GM18511 (cell line): ENCODE data around the gene CFAP410.

Source experiments
- ATAC-seq: cut with Tn5 transposase; IDR thresholded peaks from one replicate; pipeline ENCODE4 v1.9.1; 2021; ENCODE audit warnings: mild to moderate bottlenecking, moderate library complexity; ENCODE audit not compliant: unreplicated experiment

Gene CFAP410

GRCh38 chr21:44338971-44339910 lies at the start of gene CFAP410:
Gene CFAP410 (minus strand): TSS chr21:44339390. CDS start chr21:44339194, 196 bp downstream.
- ATAC-seq, result peak; percentile 90

- ATAC-seq, result no peak
These were observed 45.8 kb upstream of the CFAP410 start for GRCh38 chr21:44384968-44385367.

GRCh38 chr21:44383216-44383615 lies 44.0 kb upstream of the CFAP410 start:
- ATAC-seq, result no peak

- ATAC-seq, result no peak
These were observed 43.3 kb upstream of the CFAP410 start for GRCh38 chr21:44382536-44382935.

- ATAC-seq, result no peak
These were observed 42.7 kb upstream of the CFAP410 start for GRCh38 chr21:44381874-44382273.

- no peak for ATAC-seq
These were observed 41.7 kb upstream of the CFAP410 start for GRCh38 chr21:44380876-44381275.

GRCh38 chr21:44379991-44380865 lies 41.0 kb upstream of the CFAP410 start:
- no peak for ATAC-seq

GRCh38 chr21:44379515-44379848 lies 40.3 kb upstream of the CFAP410 start:
- ATAC-seq, result no peak

GRCh38 chr21:44378646-44379514 lies 39.7 kb upstream of the CFAP410 start:
- ATAC-seq, result no peak

GRCh38 chr21:44377922-44378645 lies 38.9 kb upstream of the CFAP410 start:
- ATAC-seq, result no peak

- no peak for ATAC-seq
These were observed 38.2 kb upstream of the CFAP410 start for GRCh38 chr21:44377201-44377921.

- ATAC-seq, result no peak
These were observed 37.4 kb upstream of the CFAP410 start for GRCh38 chr21:44376606-44377005.

GRCh38 chr21:44375761-44376241 lies 36.6 kb upstream of the CFAP410 start:
- ATAC-seq, result no peak

GRCh38 chr21:44375281-44375651 lies 36.1 kb upstream of the CFAP410 start:
- ATAC-seq, result no peak

GRCh38 chr21:44374601-44375280 lies 35.6 kb upstream of the CFAP410 start:
- no peak for ATAC-seq

- ATAC-seq, result no peak
These were observed 33.4 kb upstream of the CFAP410 start for GRCh38 chr21:44372616-44373015.

GRCh38 chr21:44371596-44371995 lies 32.4 kb upstream of the CFAP410 start:
- no peak for ATAC-seq

- ATAC-seq, result no peak
These were observed 31.7 kb upstream of the CFAP410 start for GRCh38 chr21:44370786-44371410.
